ENCODE measurements around the gene MSS51.
A peak's percentile ranks its signal among the peaks of the same experiment; 100 is the strongest.

The MSS51 gene

GRCh38 chr10:73433538-73433867, at the start of gene MSS51:
Gene MSS51 (minus strand): TSS chr10:73433561. CDS start chr10:73428284, 5,277 bp downstream.
- H3K4me3 ChIP-seq (ENCODE audit: low read depth, low read length) = no peak within 1 kb of the TSS
- no peak for DNase-seq (ENCODE audit: low read depth)
- no peak for TF ChIP-seq CTCF (IDR thresholded peaks at IDR 0.05; ENCODE audit: insufficient read depth, low read depth, low read length, missing control alignments)

GRCh38 chr10:73480158-73480557, 46.8 kb upstream of the MSS51 start:
- TF ChIP-seq CTCF (IDR thresholded peaks at IDR 0.05; ENCODE audit: insufficient read depth, low read depth, low read length, missing control alignments) = no peak
- H3K4me3 ChIP-seq (ENCODE audit: low read depth, low read length) = no peak overlapping the region; the same call in 1 of the 2 replicates
- DNase-seq (ENCODE audit: low read depth) = peak; percentile 63

GRCh38 chr10:73478636-73479035, 45.3 kb upstream of the MSS51 start:
- peak; percentile 23 for DNase-seq (ENCODE audit: low read depth)
- no peak for TF ChIP-seq CTCF (IDR thresholded peaks at IDR 0.05; ENCODE audit: insufficient read depth, low read depth, low read length, missing control alignments)
- no peak overlapping the region for H3K4me3 ChIP-seq (ENCODE audit: low read depth, low read length)

GRCh38 chr10:73471226-73471625, 37.9 kb upstream of the MSS51 start:
- no peak for TF ChIP-seq CTCF (IDR thresholded peaks at IDR 0.05; ENCODE audit: insufficient read depth, low read depth, low read length, missing control alignments)

GRCh38 chr10:73469579-73469978, 36.2 kb upstream of the MSS51 start:
- no peak for TF ChIP-seq CTCF (IDR thresholded peaks at IDR 0.05; ENCODE audit: insufficient read depth, low read depth, low read length, missing control alignments)
- no peak overlapping the region for H3K4me3 ChIP-seq (ENCODE audit: low read depth, low read length)
- DNase-seq (ENCODE audit: low read depth) = no peak

More at GRCh38 chr10:73471226-73471625, 37.9 kb upstream of the MSS51 start:
- no peak for DNase-seq (ENCODE audit: low read depth)
- no peak overlapping the region for H3K4me3 ChIP-seq (ENCODE audit: low read depth, low read length)

GRCh38 chr10:73467206-73467605, 33.8 kb upstream of the MSS51 start:
- DNase-seq (ENCODE audit: low read depth) = peak; percentile 33
- TF ChIP-seq CTCF (IDR thresholded peaks at IDR 0.05; ENCODE audit: insufficient read depth, low read depth, low read length, missing control alignments) = no peak
- no peak overlapping the region for H3K4me3 ChIP-seq (ENCODE audit: low read depth, low read length)

GRCh38 chr10:73465978-73466726, 32.8 kb upstream of the MSS51 start:
- DNase-seq (ENCODE audit: low read depth) = no peak
- no peak overlapping the region for H3K4me3 ChIP-seq (ENCODE audit: low read depth, low read length)
- no peak for TF ChIP-seq CTCF (IDR thresholded peaks at IDR 0.05; ENCODE audit: insufficient read depth, low read depth, low read length, missing control alignments)
